Body of pancreas (tissue), 4 donors: ENCODE measurements around the gene GARRE1. TPM values are rescaled to one million over a fixed set of nuclear protein-coding genes. Genes with fewer than 3 reads are reported as not detected.

Experiments
- ATAC-seq: fragments of 150-250 bp; one replicate; pipeline ENCODE4 v1.9.1; 2016
- DNase-seq, 4 donors: peaks; one replicate each; pipeline ENCODE4 v3.0.0-alpha.2; 2019
- H3K27ac ChIP-seq, 4 donors: fragments of 200-600 bp; sonication (generic); 1 replicate in 3 of 4; 2 replicates in 1 of 4; pipeline versions ENCODE4 v1.5.1 to v1.6.1; 2016 to 2019; ENCODE audit warnings: mild to moderate bottlenecking in 1 of 4, mixed read lengths in 1 of 4, moderate library complexity in 1 of 4
- H3K27me3 ChIP-seq, 2 donors: fragments of 200-600 bp; sonication (generic); one replicate each; pipeline ENCODE4 v1.6.0; 2016; ENCODE audit warnings: mild to moderate bottlenecking in 1 of 2
- H3K36me3 ChIP-seq, 2 donors: fragments of 200-600 bp; sonication (generic); replicated peaks in 1 of 2; 2 replicates each; pipeline ENCODE4 v1.5.1; 2016; ENCODE audit warnings: low read depth in 2 of 2; ENCODE audit not compliant: insufficient read depth in 1 of 2
- H3K4me1 ChIP-seq: fragments of 200-600 bp; sonication (generic); one replicate; pipeline ENCODE4 v1.6.0; 2016
- H3K4me3 ChIP-seq, 2 donors: fragments of 200-600 bp; sonication (generic); 1 replicate in 1 of 2; 2 replicates in 1 of 2; pipeline ENCODE4 v1.5.1; 2016 to 2019
- H3K9me3 ChIP-seq, 3 donors: fragments of 200-600 bp; sonication (generic); 1 replicate in 2 of 3; 2 replicates in 1 of 3; pipeline ENCODE4 v1.5.1; 2016
- POLR2A ChIP-seq, 3 donors: fragments of 450-650 bp; IDR thresholded peaks; one replicate each; pipeline ENCODE4 v1.6.1; 2016; ENCODE audit warnings: antibody characterized with exemption in 3 of 3, mild to moderate bottlenecking in 2 of 3
- WGBS, 2 donors: methylation state at CpG; one replicate each; pipeline ENCODE4 v1.1.5; 2017; 5-methylcytosine and 5-hydroxymethylcytosine counted together
- intact Hi-C: fragments of 100-400 bp; cut with DNase I; formaldehyde crosslinking; loops from one replicate; pipeline ENCODE4 v1.15.1; 2023
- total RNA-seq, 2 donors: library from RNA; depleted of rRNA; stranded (reverse); fragments of >200 nt; gene quantifications; one replicate each; pipeline ENCODE4 v1.1.0, GENCODE V29; 2016
- TF ChIP-seq, protein P1 (sequence below), 7 experiments: fragments of 450-650 bp in 4 of 7; fragments of 200-600 bp in 3 of 7; sonication (generic) in 3 of 7; IDR thresholded peaks; one replicate each; pipeline ENCODE4 v1.5.1; 2016 to 2019; ENCODE audit warnings: antibody characterized with exemption in 7 of 7

GARRE1 gene
- total RNA-seq, 2 donors from 2014 or later, result 17.1 to 26.4 TPM

- 0% methylated on average over 1 to 74 of the region's 88 CpGs for WGBS, 2 donors
- peaks cover 45% of the 10 kb centered on the region for H3K4me1 ChIP-seq
- peak; percentile 75 for ATAC-seq
- peak overlapping the region; percentile 83 to 99 (median 89) for H3K27ac ChIP-seq
- H3K27me3 ChIP-seq, result no peaks in the 10 kb centered on the region
- no peaks in the 10 kb centered on the region for H3K9me3 ChIP-seq
- intact Hi-C loops, result no loop called here
- no peaks in the 10 kb centered on the region for H3K36me3 ChIP-seq
- peak in 1 of 3 donors; percentile 17 for TF ChIP-seq POLR2A (IDR thresholded peaks at IDR 0.05)
- TF ChIP-seq, protein P1, sequence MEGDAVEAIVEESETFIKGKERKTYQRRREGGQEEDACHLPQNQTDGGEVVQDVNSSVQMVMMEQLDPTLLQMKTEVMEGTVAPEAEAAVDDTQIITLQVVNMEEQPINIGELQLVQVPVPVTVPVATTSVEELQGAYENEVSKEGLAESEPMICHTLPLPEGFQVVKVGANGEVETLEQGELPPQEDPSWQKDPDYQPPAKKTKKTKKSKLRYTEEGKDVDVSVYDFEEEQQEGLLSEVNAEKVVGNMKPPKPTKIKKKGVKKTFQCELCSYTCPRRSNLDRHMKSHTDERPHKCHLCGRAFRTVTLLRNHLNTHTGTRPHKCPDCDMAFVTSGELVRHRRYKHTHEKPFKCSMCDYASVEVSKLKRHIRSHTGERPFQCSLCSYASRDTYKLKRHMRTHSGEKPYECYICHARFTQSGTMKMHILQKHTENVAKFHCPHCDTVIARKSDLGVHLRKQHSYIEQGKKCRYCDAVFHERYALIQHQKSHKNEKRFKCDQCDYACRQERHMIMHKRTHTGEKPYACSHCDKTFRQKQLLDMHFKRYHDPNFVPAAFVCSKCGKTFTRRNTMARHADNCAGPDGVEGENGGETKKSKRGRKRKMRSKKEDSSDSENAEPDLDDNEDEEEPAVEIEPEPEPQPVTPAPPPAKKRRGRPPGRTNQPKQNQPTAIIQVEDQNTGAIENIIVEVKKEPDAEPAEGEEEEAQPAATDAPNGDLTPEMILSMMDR (IDR thresholded peaks at IDR 0.05), result no peak
- H3K4me3 ChIP-seq, result peak overlapping the region; percentile 55 to 67
- peak; percentile 35 to 48 (median 42) for DNase-seq
These were observed 511 bp downstream of the GARRE1 start for GRCh38 chr19:34254698-34255432.

DNA sequence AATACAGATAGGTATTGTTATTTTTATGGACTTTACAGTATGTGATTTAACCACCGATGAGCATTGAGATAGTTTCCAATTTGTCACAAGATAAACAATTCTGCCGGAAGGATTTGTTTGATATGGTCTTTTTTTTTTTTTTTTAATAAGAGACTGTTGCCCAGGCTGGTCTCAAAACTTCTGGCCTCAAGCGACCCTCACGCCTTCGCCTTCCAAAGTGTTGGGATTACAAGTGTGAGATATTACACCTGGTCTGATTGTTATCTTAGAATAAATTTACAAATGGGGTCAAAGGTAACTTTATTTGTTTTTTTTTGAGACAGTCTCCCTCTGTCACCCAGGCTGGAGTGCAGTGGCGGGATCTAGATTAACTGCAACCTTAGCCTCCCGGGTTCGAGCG, 1.2 kb downstream of the GARRE1 start:
- Histone ChIP-seq H3K36me3 (no peaks in the 10 kb centered on the region), H3K27me3 (no peaks in the 10 kb centered on the region), H3K4me3 (peak overlapping the region in 1 of 2 donors; percentile 67), H3K9me3 (no peaks in the 10 kb centered on the region), H3K27ac (peak overlapping the region in 3 of 4 donors; percentile 83 to 99 (median 88)), H3K4me1 (peaks cover 48% of the 10 kb centered on the region)
- DNase-seq, result peak in 1 of 4 donors; percentile 51
- ATAC-seq, result peak; percentile 5
- intact Hi-C loops, result no loop called here
- WGBS, 2 donors, result 11 to 19% methylated on average over 9 of the region's 9 CpGs
- no peak for TF ChIP-seq POLR2A (IDR thresholded peaks at IDR 0.05)
- TF ChIP-seq, protein P1 (IDR thresholded peaks at IDR 0.05), result no peak

DNA sequence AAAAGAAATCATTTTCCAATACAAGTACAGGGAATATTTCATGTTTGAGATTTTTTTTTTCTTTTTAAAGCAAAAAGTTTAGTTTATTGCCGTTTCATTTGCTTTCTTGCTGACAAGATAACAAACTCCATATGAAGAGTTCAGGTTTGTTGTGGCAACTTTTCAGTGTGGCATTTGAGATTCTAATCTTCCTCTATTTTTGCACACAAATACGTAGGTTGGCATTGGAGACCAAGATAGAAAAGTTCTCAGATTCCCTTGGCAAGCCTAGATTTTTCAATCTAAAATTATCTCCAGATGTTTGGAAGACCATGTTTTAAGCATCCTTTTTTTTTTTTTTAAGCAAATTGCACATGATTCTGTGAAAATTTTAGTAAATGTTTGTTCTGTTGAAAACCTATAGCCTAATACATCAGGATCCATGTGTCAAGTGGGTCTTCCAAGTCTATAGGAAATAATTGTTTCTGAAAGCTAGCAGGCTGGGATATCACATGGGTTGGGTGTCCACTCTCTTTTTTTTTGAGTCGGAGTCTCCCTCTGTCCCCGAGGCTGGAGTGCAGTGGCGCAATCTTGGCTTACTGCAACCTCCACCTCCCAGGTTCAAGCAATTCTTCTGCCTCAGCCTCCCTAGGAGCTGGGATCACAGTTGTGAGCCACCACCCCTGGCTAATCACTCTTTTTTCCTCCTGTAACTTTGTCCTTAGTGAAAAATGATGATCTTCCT, 2.6 kb downstream of the GARRE1 start:
- Histone ChIP-seq H3K27ac (peak overlapping the region in 3 of 4 donors; percentile 9 to 65 (median 31)), H3K4me3 (no peak overlapping the region), H3K4me1 (peaks cover 63% of the 10 kb centered on the region), H3K36me3 (no peaks in the 10 kb centered on the region), H3K27me3 (no peaks in the 10 kb centered on the region), H3K9me3 (no peaks in the 10 kb centered on the region)
- WGBS, 2 donors, result 25% methylated on average over 5 of the region's 5 CpGs
- no peak for TF ChIP-seq POLR2A (IDR thresholded peaks at IDR 0.05)
- TF ChIP-seq, protein P1 (IDR thresholded peaks at IDR 0.05), result no peak
- DNase-seq (no peak), ATAC-seq (no peak)
- intact Hi-C loops, result no loop called here

GRCh38 chr19:34257559-34257924, 3.2 kb downstream of the GARRE1 start:
- Histone ChIP-seq H3K36me3 (no peaks in the 10 kb centered on the region), H3K9me3 (no peaks in the 10 kb centered on the region), H3K4me1 (peaks cover 67% of the 10 kb centered on the region), H3K4me3 (no peak overlapping the region), H3K27ac (peak overlapping the region in 3 of 4 donors; percentile 9 to 65 (median 31)), H3K27me3 (no peaks in the 10 kb centered on the region)
- intact Hi-C loops, result no loop called here
- no peak for DNase-seq
- WGBS, 2 donors, result 10 to 31% methylated on average over 2 of the region's 2 CpGs
- ATAC-seq, result no peak
- no peak for TF ChIP-seq POLR2A (IDR thresholded peaks at IDR 0.05)
- TF ChIP-seq, protein P1 (IDR thresholded peaks at IDR 0.05), result no peak
